H1 (cell line): ENCODE measurements around the gene ZNF536. TPM values are rescaled to one million over a fixed set of nuclear protein-coding genes. Genes with fewer than 3 reads are reported as not detected.

Experiments used
- CTCF ChIA-PET: fragments of 300-600 bp; sonication (Branson Sonifier 250); formaldehyde crosslinking; loops from one replicate; lab custom pipeline; 2021; ENCODE audit not compliant: partially characterized antibody; lab: Charles Lee
- POLR2A ChIA-PET: fragments of 300-600 bp; sonication (Branson Sonifier 250); formaldehyde crosslinking; loops from one replicate; lab custom pipeline; 2021; ENCODE audit warnings: inconsistent platforms; ENCODE audit not compliant: partially characterized antibody; lab: Charles Lee
- DNase-seq, 2 experiments: peaks; one replicate each; pipeline versions ENCODE4 v3.0.0 to v3.0.0-alpha.2; 2010 to 2022; ENCODE audit warnings: low spot score in 2 of 2, low read depth in 1 of 2, mixed read lengths in 1 of 2
- FAIRE-seq: peaks from 2 replicates; lab custom pipeline; 2011; peaks lifted over from hg19 to GRCh38; lab: Jason Lieb, UNC
- H2AFZ ChIP-seq: 2 replicates; pipeline ENCODE4 v1.8.1; 2012; ENCODE audit warnings: low read length, inconsistent platforms
- H2AK5ac ChIP-seq: 2 replicates; pipeline ENCODE4 v1.6.1; 2013; ENCODE audit warnings: low read depth, low read length
- H2BK120ac ChIP-seq: replicated peaks from 2 replicates; pipeline ENCODE3; 2013; ENCODE audit warnings: low read depth, low read length, inconsistent platforms
- H2BK12ac ChIP-seq: 2 replicates; pipeline ENCODE4 v1.6.1; 2013; ENCODE audit warnings: low read depth, low read length
- H2BK15ac ChIP-seq: 2 replicates; pipeline ENCODE4 v1.6.1; 2013; ENCODE audit warnings: low read length
- H2BK20ac ChIP-seq: 2 replicates; pipeline ENCODE4 v1.6.1; 2013; ENCODE audit warnings: low read length
- H2BK5ac ChIP-seq: 2 replicates; pipeline ENCODE4 v1.6.1; 2013; ENCODE audit warnings: low read depth, low read length
- H3K14ac ChIP-seq: 2 replicates; pipeline ENCODE4 v1.6.1; 2013; ENCODE audit warnings: inconsistent platforms; ENCODE audit not compliant: insufficient read length
- H3K18ac ChIP-seq: 2 replicates; pipeline ENCODE4 v1.6.1; 2013; ENCODE audit warnings: low read length; ENCODE audit errors: extremely low read depth
- H3K23ac ChIP-seq: 2 replicates; pipeline ENCODE4 v1.6.1; 2013; ENCODE audit warnings: inconsistent platforms; ENCODE audit not compliant: insufficient read length
- H3K23me2 ChIP-seq: 2 replicates; pipeline ENCODE4 v1.6.1; 2013; ENCODE audit warnings: low read depth, low read length
- H3K27ac ChIP-seq: 2 replicates; pipeline ENCODE4 v1.6.1; 2011; ENCODE audit warnings: low read depth, low read length, inconsistent platforms
- H3K27me3 ChIP-seq, 4 experiments: replicated peaks in 1 of 4; 1 replicate in 1 of 4; 2 replicates in 3 of 4; pipeline versions ENCODE4 v1.6.1 to v1.8.1; 2011 to 2013; ENCODE audit warnings: low read length in 3 of 4, mild to moderate bottlenecking in 3 of 4, inconsistent platforms in 2 of 4, mixed read lengths in 2 of 4, moderate library complexity in 1 of 4; ENCODE audit not compliant: control insufficient read depth in 3 of 4, insufficient read depth in 3 of 4; ENCODE audit errors: extremely low read depth in 1 of 4
- H3K36me3 ChIP-seq, 4 experiments: 2 replicates each; pipeline versions ENCODE4 v1.6.1 to v1.8.1; 2011 to 2013; ENCODE audit warnings: mild to moderate bottlenecking in 4 of 4, low read length in 3 of 4, moderate library complexity in 2 of 4, control low read depth in 1 of 4, inconsistent platforms in 1 of 4; ENCODE audit not compliant: insufficient read depth in 4 of 4, control insufficient read depth in 2 of 4
- H3K4ac ChIP-seq: replicated peaks from 2 replicates; pipeline ENCODE3; 2013; ENCODE audit warnings: low read length, low read depth, mixed read lengths, inconsistent platforms; ENCODE audit not compliant: insufficient read length
- H3K4me1 ChIP-seq, 4 experiments: replicated peaks in 1 of 4; 1 replicate in 1 of 4; 2 replicates in 3 of 4; pipeline versions ENCODE4 v1.6.1 to v1.8.1; 2011 to 2013; ENCODE audit warnings: low read length in 3 of 4, inconsistent platforms in 2 of 4, mixed read lengths in 1 of 4; ENCODE audit not compliant: insufficient read depth in 4 of 4, control insufficient read depth in 3 of 4
- H3K4me2 ChIP-seq, 2 experiments: 2 replicates each; pipeline versions ENCODE4 v1.6.1 to v1.8.1; 2011 to 2013; ENCODE audit warnings: low read depth in 2 of 2, low read length in 2 of 2, control low read depth in 1 of 2, inconsistent platforms in 1 of 2, mild to moderate bottlenecking in 1 of 2; ENCODE audit not compliant: insufficient read depth in 1 of 2
- H3K4me3 ChIP-seq, 4 experiments: fragments of 200-600, 300-600 bp in 1 of 4; sonication (generic), shearing (Covaris generic), sonication (Bioruptor Twin) in 1 of 4; 2 replicates each; pipeline versions ENCODE4 v1.5.1 to v1.8.1; 2011 to 2016; ENCODE audit warnings: low read length in 4 of 4, low read depth in 3 of 4, control low read depth in 2 of 4, inconsistent platforms in 2 of 4, mild to moderate bottlenecking in 2 of 4, mixed read lengths in 1 of 4, moderate library complexity in 1 of 4; ENCODE audit not compliant: insufficient read depth in 2 of 4; ENCODE audit errors: extremely low read depth in 1 of 4
- H3K56ac ChIP-seq: replicated peaks from 2 replicates; pipeline ENCODE3; 2013; ENCODE audit warnings: low read depth, mild to moderate bottlenecking, mixed read lengths, low read length, inconsistent platforms; ENCODE audit not compliant: insufficient read length
- H3K79me1 ChIP-seq: 2 replicates; pipeline ENCODE4 v1.6.1; 2013; ENCODE audit warnings: low read depth, low read length, control low read depth
- H3K79me2 ChIP-seq, 2 experiments: 2 replicates each; pipeline versions ENCODE4 v1.6.1 to v1.8.1; 2012 to 2013; ENCODE audit warnings: low read length in 2 of 2, mild to moderate bottlenecking in 2 of 2, inconsistent platforms in 1 of 2; ENCODE audit not compliant: insufficient read depth in 2 of 2, control insufficient read depth in 1 of 2
- H3K9ac ChIP-seq, 4 experiments: replicated peaks in 1 of 4; 1 replicate in 1 of 4; 2 replicates in 3 of 4; pipeline versions ENCODE4 v1.6.1 to v1.8.1; 2011 to 2013; ENCODE audit warnings: low read depth in 3 of 4, low read length in 3 of 4, control low read depth in 2 of 4, mild to moderate bottlenecking in 2 of 4, moderate library complexity in 2 of 4, inconsistent platforms in 1 of 4; ENCODE audit errors: extremely low read depth in 1 of 4
- H3K9me3 ChIP-seq, 2 experiments: 2 replicates each; pipeline versions ENCODE4 v1.6.1 to v1.8.1; 2012 to 2013; ENCODE audit warnings: mild to moderate bottlenecking in 2 of 2, moderate library complexity in 2 of 2, control low read depth in 1 of 2, inconsistent platforms in 1 of 2, low read depth in 1 of 2, low read length in 1 of 2, mixed read lengths in 1 of 2; ENCODE audit not compliant: insufficient read depth in 2 of 2
- H4K20me1 ChIP-seq, 2 experiments: replicated peaks in 1 of 2; 2 replicates each; pipeline versions ENCODE3 to v1.8.1; 2011 to 2013; ENCODE audit warnings: inconsistent platforms in 2 of 2, low read length in 2 of 2, mild to moderate bottlenecking in 1 of 2; ENCODE audit not compliant: insufficient read depth in 2 of 2, control insufficient read depth in 1 of 2
- H4K5ac ChIP-seq: 2 replicates; pipeline ENCODE4 v1.6.1; 2013; ENCODE audit warnings: low read length, low read depth, mixed read lengths, inconsistent platforms; ENCODE audit not compliant: insufficient read length
- H4K8ac ChIP-seq: 2 replicates; pipeline ENCODE4 v1.8.0; 2013; ENCODE audit warnings: mild to moderate bottlenecking, moderate library complexity, low read length, inconsistent platforms; ENCODE audit not compliant: insufficient read depth; ENCODE audit errors: extremely low read depth
- H4K91ac ChIP-seq: replicated peaks from 2 replicates; pipeline ENCODE3; 2013; ENCODE audit warnings: low read length, mixed read lengths, inconsistent platforms; ENCODE audit not compliant: insufficient read length
- BCL11A ChIP-seq, 2 experiments: IDR thresholded peaks; one replicate each; pipeline ENCODE4 v1.6.1; 2011; ENCODE audit warnings: low read depth in 2 of 2, low read length in 2 of 2, mild to moderate bottlenecking in 2 of 2
- CBX8 ChIP-seq: fragments of 300-800, 300-1000 bp; sonication (generic); IDR thresholded peaks from 2 replicates; pipeline ENCODE4 v1.7.1; 2016; ENCODE audit warnings: low read depth, low read length, borderline replicate concordance
- CEBPB ChIP-seq: IDR thresholded peaks from 2 replicates; pipeline ENCODE4 v1.6.1; 2012; ENCODE audit warnings: low read depth, low read length
- EZH2 ChIP-seq: fragments of 200-600 bp; sonication (generic); IDR thresholded peaks from 2 replicates; pipeline ENCODE4 v1.7.1; 2012; ENCODE audit warnings: low read depth, mild to moderate bottlenecking, moderate library complexity, low read length, inconsistent platforms; ENCODE audit not compliant: severe bottlenecking
- MAFK ChIP-seq: IDR thresholded peaks from 2 replicates; pipeline ENCODE4 v1.6.1; 2012; ENCODE audit warnings: low read depth, mild to moderate bottlenecking, improper control_type of control experiment, low read length
- NRF1 ChIP-seq: IDR thresholded peaks from 2 replicates; pipeline ENCODE4 v1.6.1; 2011; ENCODE audit warnings: mild to moderate bottlenecking, low read depth, low read length, improper control_type of control experiment
- POLR2A ChIP-seq, 2 experiments: IDR thresholded peaks; 1 replicate in 1 of 2; 2 replicates in 1 of 2; pipeline ENCODE4 v1.6.1; 2011; ENCODE audit warnings: low read depth in 2 of 2, low read length in 2 of 2, mild to moderate bottlenecking in 2 of 2; ENCODE audit errors: control extremely low read depth in 1 of 2
- RNF2 ChIP-seq: fragments of 200-900, 300-1000 bp; sonication (generic); IDR thresholded peaks from 2 replicates; pipeline ENCODE4 v1.7.1; 2016; ENCODE audit warnings: borderline replicate concordance, low read depth, mild to moderate bottlenecking, antibody characterized with exemption, low read length; ENCODE audit not compliant: poor library complexity, severe bottlenecking; ENCODE audit errors: missing control alignments
- SIX5 ChIP-seq: IDR thresholded peaks from 2 replicates; pipeline ENCODE4 v1.6.1; 2011; ENCODE audit warnings: mild to moderate bottlenecking, low read depth, low read length
- SP4 ChIP-seq: IDR thresholded peaks from 2 replicates; pipeline ENCODE4 v1.6.1; 2012; ENCODE audit warnings: low read length, inconsistent platforms
- SUZ12 ChIP-seq: fragments of 200-600 bp; sonication (generic); IDR thresholded peaks from 2 replicates; pipeline ENCODE4 v1.6.1; 2012; ENCODE audit warnings: mild to moderate bottlenecking, inconsistent platforms, low read length, moderate library complexity, mixed read lengths
- TAF7 ChIP-seq: optimal IDR thresholded peaks from 2 replicates; pipeline ENCODE3; 2011; ENCODE audit warnings: low read depth, mild to moderate bottlenecking, inconsistent platforms, low read length, moderate library complexity, borderline replicate concordance
- WGBS, 2 experiments: shearing (Covaris generic) in 1 of 2; methylation state at CpG; one replicate each; pipeline versions ENCODE4 v1.1.6 to v1.1.7; 2013 to 2015; ENCODE audit warnings: low lambda C conversion rate in 2 of 2, mixed read lengths in 2 of 2, inconsistent platforms in 1 of 2, low coverage in 1 of 2, missing lambda C conversion rate in 1 of 2; ENCODE audit not compliant: insufficient replicate concordance in 2 of 2, insufficient coverage in 1 of 2, insufficient read length in 1 of 2; ENCODE audit errors: extremely low coverage in 1 of 2, missing lambda C conversion rate in 1 of 2; 5-methylcytosine and 5-hydroxymethylcytosine counted together
- polyA plus RNA-seq, 7 experiments: library from polyadenylated mRNA; depleted of rRNA in 3 of 7; stranded (reverse) in 5 of 7; unstranded in 2 of 7; fragments of >200 nt in 5 of 7; fragments of 200-250 nt in 2 of 7; gene quantifications; 1 replicate in 5 of 7; 2 replicates in 1 of 7; 4 replicates in 1 of 7; pipeline versions ENCODE4 v1.2.1 to v1.2.3, GENCODE V29; 2011 to 2013; ENCODE audit warnings: missing spikeins in 2 of 7, mixed read lengths in 2 of 7
- total RNA-seq: library from RNA; stranded (reverse); fragmentation: NEBNext Ultra II Directional; extraction: Animal tissue kit (Norgen Biotek cat#: 25700); gene quantifications from 2 replicates; pipeline ENCODE4 v1.2.1, GENCODE V29; 2021

ZNF536 gene
- total and polyA plus RNA-seq, 2 of the 8 experiments (the other 6 are each of a cell fraction or from before 2014, with no cell fraction given) = 0.09 to 0.11 TPM

- no peak overlapping the region for H3K4me3 ChIP-seq
- no peak overlapping the region for H4K8ac ChIP-seq
- H3K27me3 ChIP-seq = no peaks in the 10 kb centered on the region
- H2BK120ac ChIP-seq = no peak overlapping the region
- 100% methylated on average over 6 of the region's 11 CpGs; no CpG with 5 or more reads in 1 of the 2 experiments for WGBS, 2 experiments
- no peaks in the 10 kb centered on the region for H3K79me2 ChIP-seq
- CTCF ChIA-PET = interaction anchor here (0.6 kb wide), 1 partner anchor 240 kb away, joined by 3 read pairs; no protein-coding TSS in a partner anchor
- H4K20me1 ChIP-seq = no peaks in the 10 kb centered on the region
- H3K36me3 ChIP-seq = no peaks in the 10 kb centered on the region
- peaks cover 5% of the 10 kb centered on the region; the same call in 1 of the 2 replicates for H3K23me2 ChIP-seq
- H2BK5ac ChIP-seq = no peak overlapping the region
- H3K9me3 ChIP-seq = no peaks in the 10 kb centered on the region
- POLR2A ChIA-PET = no interaction called here
- H3K23ac ChIP-seq = no peak overlapping the region
- no peak overlapping the region for H3K4me2 ChIP-seq
- no peaks in the 10 kb centered on the region for H3K79me1 ChIP-seq
- no peak overlapping the region for H2BK15ac ChIP-seq
- no peak overlapping the region for H3K18ac ChIP-seq
- no peak overlapping the region for H3K14ac ChIP-seq
- no peak overlapping the region for H2BK12ac ChIP-seq
- no peak overlapping the region for H2AK5ac ChIP-seq
- DNase-seq = no peak
- no peak for FAIRE-seq
- H2AFZ ChIP-seq = no peak overlapping the region
- no peak overlapping the region for H3K27ac ChIP-seq
- no peak overlapping the region for H3K56ac ChIP-seq
- no peaks in the 10 kb centered on the region for H3K4me1 ChIP-seq
- no peak overlapping the region for H2BK20ac ChIP-seq
- H4K5ac ChIP-seq = no peak overlapping the region
- no peak overlapping the region for H3K9ac ChIP-seq
- no peak overlapping the region for H3K4ac ChIP-seq
- H4K91ac ChIP-seq = no peak overlapping the region
- TF ChIP-seq RNF2 (no peak), CBX8 (no peak), TAF7 (no peak), NRF1 (no peak), SUZ12 (no peak), POLR2A (IDR thresholded peaks at IDR 0.05; ENCODE audit: control extremely low read depth in 1 of 2, low read depth in 2 of 2, low read length in 2 of 2) (no peak), SIX5 (no peak), BCL11A (IDR thresholded peaks at IDR 0.05; ENCODE audit: low read depth in 2 of 2, low read length in 2 of 2) (no peak), CEBPB (no peak), SP4 (no peak), EZH2 (no peak), MAFK (no peak)
Measured at GRCh38 chr19:30423481-30423880, 51.3 kb downstream of the ZNF536 start.
